Neural cell (in vitro differentiated cells): Measurements from ENCODE around the gene AKR7A3.

Source experiments
- EP300 ChIP-seq: fragments of 450-650 bp; conservative IDR thresholded peaks from 2 replicates; pipeline ENCODE4 v1.6.1; 2014; ENCODE audit warnings: antibody characterized with exemption, mild to moderate bottlenecking, moderate library complexity; ENCODE audit not compliant: poor library complexity, severe bottlenecking
- EZH2 ChIP-seq: fragments of 200-600, 300-800 bp; shearing (Covaris generic), sonication (generic); IDR thresholded peaks from 2 replicates; pipeline ENCODE4 v1.6.1; 2014; ENCODE audit warnings: antibody characterized with exemption, low read length, borderline replicate concordance, mild to moderate bottlenecking; ENCODE audit not compliant: insufficient read depth, poor library complexity, severe bottlenecking
- MXI1 ChIP-seq: fragments of 450-650 bp; conservative IDR thresholded peaks from 2 replicates; pipeline ENCODE4 v1.6.1; 2014; ENCODE audit warnings: antibody characterized with exemption, mild to moderate bottlenecking; ENCODE audit not compliant: poor library complexity, severe bottlenecking
- POLR2AphosphoS5 ChIP-seq: IDR thresholded peaks from 2 replicates; pipeline ENCODE4 v1.6.1; 2012
- RAD21 ChIP-seq: fragments of 450-650 bp; conservative IDR thresholded peaks from 2 replicates; pipeline ENCODE4 v1.6.1; 2014; ENCODE audit warnings: antibody characterized with exemption, mild to moderate bottlenecking, moderate library complexity
- REST ChIP-seq: IDR thresholded peaks from 2 replicates; pipeline ENCODE4 v1.6.1; 2012; ENCODE audit warnings: borderline replicate concordance
- TAF1 ChIP-seq: IDR thresholded peaks from 2 replicates; pipeline ENCODE4 v1.6.1; 2012; ENCODE audit warnings: low read depth
- TF ChIP-seq, protein P1 (sequence below): fragments of 450-650 bp; IDR thresholded peaks from 2 replicates; pipeline ENCODE4 v1.5.1; 2014; ENCODE audit warnings: antibody characterized with exemption, mild to moderate bottlenecking, moderate library complexity; ENCODE audit not compliant: poor library complexity, severe bottlenecking

DNA sequence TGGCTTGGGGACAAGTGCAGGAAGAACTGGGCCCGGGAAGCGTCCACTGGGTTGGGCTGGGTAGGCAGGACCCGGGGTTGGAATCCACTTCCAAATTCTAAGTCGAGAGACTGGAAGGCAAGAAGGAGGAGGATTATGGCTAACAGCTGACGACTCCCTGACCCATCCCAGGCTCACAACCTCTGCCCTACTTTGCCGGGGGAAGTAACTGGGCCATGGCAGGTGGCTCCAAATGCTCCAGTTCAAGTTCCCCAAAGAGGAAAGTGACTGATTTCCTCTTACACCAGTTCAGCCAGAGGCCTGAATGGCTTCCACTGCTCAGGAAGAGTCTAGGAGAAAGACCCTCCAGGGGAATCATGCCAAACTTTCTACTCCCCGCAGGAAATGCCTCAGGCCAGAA lies 48.7 kb downstream of the AKR7A3 start:
- TF ChIP-seq RAD21, result no peak
- TF ChIP-seq, protein P1, sequence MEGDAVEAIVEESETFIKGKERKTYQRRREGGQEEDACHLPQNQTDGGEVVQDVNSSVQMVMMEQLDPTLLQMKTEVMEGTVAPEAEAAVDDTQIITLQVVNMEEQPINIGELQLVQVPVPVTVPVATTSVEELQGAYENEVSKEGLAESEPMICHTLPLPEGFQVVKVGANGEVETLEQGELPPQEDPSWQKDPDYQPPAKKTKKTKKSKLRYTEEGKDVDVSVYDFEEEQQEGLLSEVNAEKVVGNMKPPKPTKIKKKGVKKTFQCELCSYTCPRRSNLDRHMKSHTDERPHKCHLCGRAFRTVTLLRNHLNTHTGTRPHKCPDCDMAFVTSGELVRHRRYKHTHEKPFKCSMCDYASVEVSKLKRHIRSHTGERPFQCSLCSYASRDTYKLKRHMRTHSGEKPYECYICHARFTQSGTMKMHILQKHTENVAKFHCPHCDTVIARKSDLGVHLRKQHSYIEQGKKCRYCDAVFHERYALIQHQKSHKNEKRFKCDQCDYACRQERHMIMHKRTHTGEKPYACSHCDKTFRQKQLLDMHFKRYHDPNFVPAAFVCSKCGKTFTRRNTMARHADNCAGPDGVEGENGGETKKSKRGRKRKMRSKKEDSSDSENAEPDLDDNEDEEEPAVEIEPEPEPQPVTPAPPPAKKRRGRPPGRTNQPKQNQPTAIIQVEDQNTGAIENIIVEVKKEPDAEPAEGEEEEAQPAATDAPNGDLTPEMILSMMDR, result no peak
- TF ChIP-seq TAF1, result no peak
- no peak for TF ChIP-seq EP300
- no peak for TF ChIP-seq EZH2
- no peak for TF ChIP-seq MXI1
- TF ChIP-seq POLR2AphosphoS5, result no peak
- no peak for TF ChIP-seq REST
